GM12878 (cell line): ENCODE results near the gene STOML2.
A peak's percentile ranks its signal among the peaks of the same experiment; 100 is the strongest.

Experiments
- BHLHE40 ChIP-seq, 2 experiments: fragments of 450-650 bp in 1 of 2; IDR thresholded peaks; 2 replicates each; pipeline ENCODE4 v1.6.1; 2011 to 2017; ENCODE audit warnings: low read depth in 2 of 2, borderline replicate concordance in 1 of 2, improper control_type of control experiment in 1 of 2, low read length in 1 of 2, mild to moderate bottlenecking in 1 of 2
- CTCF ChIP-seq, 3 experiments: IDR thresholded peaks in 2 of 3; conservative IDR thresholded peaks in 1 of 3; 2 replicates each; pipeline ENCODE4 v1.5.1; 2011; ENCODE audit warnings: low read depth in 3 of 3, low read length in 3 of 3, mild to moderate bottlenecking in 3 of 3, control low read depth in 2 of 3, moderate library complexity in 2 of 3, inconsistent platforms in 1 of 3, mixed read lengths in 1 of 3; ENCODE audit not compliant: control insufficient read depth in 2 of 3, insufficient read depth in 1 of 3; ENCODE audit errors: extremely low read depth in 1 of 3
- POLR2A ChIP-seq: IDR thresholded peaks from 2 replicates; pipeline ENCODE4 v1.6.1; 2011; ENCODE audit warnings: low read depth, mild to moderate bottlenecking, low read length
- RAD21 ChIP-seq: IDR thresholded peaks from 2 replicates; pipeline ENCODE4 v1.6.1; 2011; ENCODE audit warnings: mild to moderate bottlenecking, low read depth, low read length, moderate library complexity; ENCODE audit not compliant: insufficient read depth
- ZBED1 ChIP-seq: IDR thresholded peaks from 2 replicates; pipeline ENCODE4 v1.6.1; 2016; ENCODE audit warnings: borderline replicate concordance
- ZNF24 ChIP-seq: fragments of 450-650 bp; IDR thresholded peaks from 2 replicates; pipeline ENCODE4 v1.6.1; 2017; ENCODE audit warnings: antibody characterized with exemption, mild to moderate bottlenecking
- ZNF274 ChIP-seq: IDR thresholded peaks from one replicate; pipeline ENCODE4 v1.8.0; 2011; ENCODE audit not compliant: insufficient read length, insufficient read depth

GRCh38 chr9:35051069-35051967 lies 51.6 kb downstream of the STOML2 start:
- peak; percentile 64 to 66 (median 64); a peak in 5 of 6 replicates for TF ChIP-seq CTCF (IDR thresholded peaks at IDR 0.05 in 2 of 3, conservative IDR thresholded peaks at IDR 0.05 in 1 of 3; ENCODE audit: control insufficient read depth in 2 of 3, extremely low read depth in 1 of 3, insufficient read depth in 1 of 3, low read depth in 3 of 3, low read length in 3 of 3)
- no peak for TF ChIP-seq ZNF274
- 0 out of 4 replicates have a peak, but pooled peaks of 1 of the 2 experiments have one; percentile 9 for TF ChIP-seq BHLHE40 (IDR thresholded peaks at IDR 0.05; ENCODE audit: borderline replicate concordance in 1 of 2, low read depth in 2 of 2, low read length in 1 of 2)
- TF ChIP-seq ZBED1, result no peak
- TF ChIP-seq POLR2A, result no peak
- TF ChIP-seq RAD21, result peak; percentile 72
- no peak for TF ChIP-seq ZNF24
